COLO668 (cell line): ENCODE results near the gene FAM131A.

Experiments used
- DNase-seq: peaks from one replicate; lab custom pipeline; 2025; ENCODE audit not compliant: unreplicated experiment; lab: John Stamatoyannopoulos, UW

Gene FAM131A

DNA sequence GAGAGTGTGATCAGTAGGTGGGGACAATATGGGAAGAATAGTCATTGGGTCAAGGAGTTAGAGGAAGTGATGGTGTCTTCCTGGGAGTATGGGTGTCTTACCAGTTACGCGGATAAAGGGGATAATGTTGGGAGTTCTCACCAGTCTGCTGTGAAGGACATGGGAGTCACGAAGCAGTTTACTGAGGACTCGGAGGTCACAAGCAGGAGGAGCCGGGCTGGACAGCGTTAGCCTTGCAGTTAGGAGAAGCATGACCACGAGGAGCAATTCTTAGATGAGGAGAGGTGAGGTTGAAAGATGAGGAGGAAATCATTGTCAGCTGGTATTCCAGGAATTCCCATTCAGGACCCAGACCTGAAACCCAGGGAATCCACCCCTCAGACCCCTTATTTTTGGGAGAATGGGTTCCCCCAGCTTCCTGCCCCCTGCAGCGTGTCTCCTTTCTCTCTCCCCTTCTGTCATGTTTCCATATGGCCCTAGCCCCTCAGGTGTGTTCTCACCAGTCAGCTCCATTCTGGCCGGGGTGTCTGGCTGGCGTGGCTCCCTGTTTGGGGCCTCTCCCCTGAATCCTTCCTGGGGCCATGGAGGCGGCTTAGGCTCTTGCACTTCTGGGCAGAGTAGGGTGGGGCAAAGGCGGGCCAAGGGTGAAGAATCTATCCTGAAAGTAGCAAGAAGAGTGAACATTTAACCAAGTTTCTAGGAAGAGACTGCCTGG, 38.5 kb downstream of the FAM131A start:
- DNase-seq = no peak

DNA sequence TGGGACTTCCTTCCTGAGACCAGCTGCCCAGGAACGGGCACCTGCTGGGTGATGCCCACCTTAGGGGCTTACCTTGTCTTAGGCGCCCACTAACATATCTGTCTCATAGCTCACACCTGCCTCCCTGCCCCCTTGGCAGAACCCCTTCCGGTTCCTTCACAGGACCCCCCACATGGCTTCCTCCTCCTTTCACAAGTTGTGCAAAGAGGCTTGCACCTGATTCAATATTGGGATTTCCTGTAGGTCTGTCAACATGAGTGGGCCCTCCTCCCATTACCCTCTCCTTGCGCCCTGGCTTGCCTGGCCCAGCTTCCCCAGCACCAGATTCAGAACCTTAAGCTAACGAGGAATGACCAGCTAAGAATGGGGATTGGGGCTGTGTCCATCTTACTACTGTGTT, 40.0 kb downstream of the FAM131A start:
- DNase-seq = peak; percentile 17

DNA sequence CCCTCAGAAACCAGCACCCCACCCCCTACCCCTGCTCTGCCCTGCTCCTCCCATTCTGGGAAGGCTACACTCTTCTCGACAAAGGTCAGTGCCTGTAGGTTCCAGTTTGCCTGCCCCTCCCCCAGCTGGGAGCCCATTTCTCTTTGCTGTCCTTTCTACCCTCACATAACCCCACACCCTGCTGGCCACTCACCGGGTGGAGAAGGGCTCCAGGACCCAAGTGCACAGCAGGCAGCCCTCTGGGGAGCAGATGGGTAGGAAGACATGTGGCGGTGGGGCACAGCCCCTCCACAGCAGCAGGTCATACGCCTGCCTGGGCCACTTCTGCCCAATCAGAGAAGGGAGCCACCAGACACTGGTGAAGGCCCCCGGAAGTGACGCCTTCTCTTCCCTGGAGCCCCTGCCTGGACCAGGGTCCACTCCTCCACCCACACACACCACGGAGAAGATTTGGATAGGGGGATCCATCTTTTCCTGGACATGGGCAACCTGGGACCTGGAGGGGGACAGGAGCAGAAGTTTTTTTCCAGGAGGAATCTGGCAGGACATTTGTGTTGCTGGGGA, 40.6 kb downstream of the FAM131A start, which contains the start of gene THPO:
TSS of gene THPO (minus strand) at position 326 of the 564 bp plus-strand sequence. CDS start 1,948 bp downstream, outside the sequence.
- DNase-seq = peak; percentile 23

DNA sequence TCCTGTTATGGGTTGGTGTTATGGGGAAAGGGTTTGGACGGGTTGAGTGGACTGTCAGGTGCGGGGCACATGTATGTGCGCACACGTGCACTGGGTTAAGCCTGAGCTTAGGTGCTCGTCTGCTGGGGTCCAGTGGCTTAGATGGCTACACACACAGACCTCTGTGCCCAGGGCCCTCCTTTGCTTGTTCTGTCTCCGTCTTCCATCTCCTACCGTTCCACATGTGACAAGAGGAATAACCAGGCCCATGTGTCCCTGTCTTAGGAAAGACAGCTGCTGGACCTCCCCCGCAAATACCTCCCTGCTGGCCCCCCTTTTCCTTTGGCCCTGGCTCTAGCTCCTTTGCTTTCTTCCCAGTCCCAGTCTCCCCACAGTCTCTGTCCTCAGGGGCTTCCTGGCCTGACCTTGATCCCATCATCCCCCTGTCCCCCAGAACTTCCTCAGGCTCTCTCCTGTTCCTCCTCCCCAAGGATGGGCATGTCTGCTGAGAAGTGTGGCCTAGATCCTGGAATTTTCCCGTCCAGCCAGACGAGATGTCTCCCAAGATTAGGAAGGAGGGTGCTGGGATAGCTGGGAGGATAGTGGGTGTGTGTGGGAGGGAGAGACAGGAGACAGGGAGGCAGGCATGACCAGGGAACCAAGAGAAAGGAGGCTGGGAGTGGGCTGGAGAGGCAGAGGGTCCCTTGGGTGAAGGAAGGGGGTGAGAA, 41.4 kb downstream of the FAM131A start:
- DNase-seq = peak; percentile 0

DNA sequence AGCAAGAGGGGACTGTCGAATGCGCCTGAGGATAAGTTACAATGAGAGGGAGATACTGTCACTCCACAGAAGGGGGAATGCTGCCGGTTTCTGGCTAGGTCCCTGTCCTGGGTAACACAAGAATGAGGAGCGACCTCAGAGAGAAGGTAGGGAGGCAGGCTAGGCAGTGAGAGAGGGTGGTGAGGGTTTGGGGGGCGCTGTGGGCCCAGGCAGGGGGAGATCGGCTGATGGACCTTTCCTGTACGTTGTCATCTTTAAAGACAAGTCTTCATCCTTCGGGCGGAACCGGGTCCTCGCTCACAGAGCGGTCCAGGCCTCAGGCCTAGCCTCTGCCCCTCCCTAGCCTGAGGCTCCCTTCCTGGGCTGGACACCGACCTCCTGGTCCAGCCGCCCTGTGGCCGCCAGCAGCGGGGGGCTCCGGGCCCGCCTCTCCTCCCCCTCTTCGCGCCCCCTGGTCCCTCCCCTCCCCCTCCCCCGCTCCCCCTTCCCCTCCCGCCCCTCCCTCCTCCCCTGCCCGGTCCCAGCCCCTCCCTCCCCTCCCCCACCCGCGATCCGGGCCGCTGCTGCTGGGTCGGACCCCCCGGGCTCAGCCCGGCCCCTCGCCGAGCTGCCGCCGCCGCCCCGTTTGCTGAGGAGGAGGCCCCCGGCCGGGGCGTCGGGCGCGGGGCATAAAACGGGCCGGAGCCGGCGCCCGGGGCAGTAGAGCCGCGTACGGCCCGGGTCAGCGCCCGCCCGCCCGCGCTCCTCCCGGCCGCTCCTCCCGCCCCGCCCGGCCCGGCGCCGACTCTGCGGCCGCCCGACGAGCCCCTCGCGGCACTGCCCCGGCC, 42.2 kb downstream of the FAM131A start, which contains the start of gene CHRD:
TSS of gene CHRD (plus strand) at position 697 of the 827 bp plus-strand sequence. CDS start 265 bp downstream, outside the sequence.
- DNase-seq = no peak

DNA sequence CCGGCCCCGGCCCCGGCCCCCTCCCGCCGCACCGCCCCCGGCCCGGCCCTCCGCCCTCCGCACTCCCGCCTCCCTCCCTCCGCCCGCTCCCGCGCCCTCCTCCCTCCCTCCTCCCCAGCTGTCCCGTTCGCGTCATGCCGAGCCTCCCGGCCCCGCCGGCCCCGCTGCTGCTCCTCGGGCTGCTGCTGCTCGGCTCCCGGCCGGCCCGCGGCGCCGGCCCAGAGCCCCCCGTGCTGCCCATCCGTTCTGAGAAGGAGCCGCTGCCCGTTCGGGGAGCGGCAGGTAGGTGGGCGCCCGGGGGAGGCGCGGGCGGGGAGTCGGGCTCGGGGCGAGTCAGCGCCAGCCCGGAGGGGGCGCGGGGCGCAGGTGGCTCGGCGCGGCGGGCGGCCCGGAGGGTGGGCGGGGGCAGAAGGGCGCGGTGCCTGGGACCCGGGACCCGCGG, 42.8 kb downstream of the FAM131A start:
- peak; percentile 35 for DNase-seq

DNA sequence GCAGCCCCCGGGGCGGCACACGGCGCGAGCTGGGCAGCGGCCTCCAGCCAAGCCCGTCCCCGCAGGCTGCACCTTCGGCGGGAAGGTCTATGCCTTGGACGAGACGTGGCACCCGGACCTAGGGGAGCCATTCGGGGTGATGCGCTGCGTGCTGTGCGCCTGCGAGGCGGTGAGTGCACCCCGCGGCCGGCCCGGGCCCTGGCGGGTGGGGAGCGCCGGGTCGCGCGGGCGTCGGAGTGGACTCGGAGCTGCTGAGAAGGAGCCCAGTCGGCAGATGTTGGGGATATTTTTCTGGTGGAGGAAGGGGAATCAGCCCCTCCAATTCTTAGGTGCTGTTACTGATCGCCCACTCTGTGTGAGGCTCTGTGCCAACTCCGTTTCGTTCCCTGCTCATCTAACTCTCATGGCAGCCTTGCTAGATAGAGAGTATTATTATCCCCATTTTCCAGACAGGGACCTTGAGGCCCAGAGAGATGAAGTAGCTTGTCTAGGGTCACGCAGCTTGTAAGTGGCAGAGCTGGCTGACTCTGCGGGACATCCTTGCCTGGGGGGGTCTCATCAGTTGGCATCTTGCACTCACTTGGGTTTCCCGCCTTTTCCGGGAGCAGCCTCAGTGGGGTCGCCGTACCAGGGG, 43.3 kb downstream of the FAM131A start:
- DNase-seq = peak; percentile 8

DNA sequence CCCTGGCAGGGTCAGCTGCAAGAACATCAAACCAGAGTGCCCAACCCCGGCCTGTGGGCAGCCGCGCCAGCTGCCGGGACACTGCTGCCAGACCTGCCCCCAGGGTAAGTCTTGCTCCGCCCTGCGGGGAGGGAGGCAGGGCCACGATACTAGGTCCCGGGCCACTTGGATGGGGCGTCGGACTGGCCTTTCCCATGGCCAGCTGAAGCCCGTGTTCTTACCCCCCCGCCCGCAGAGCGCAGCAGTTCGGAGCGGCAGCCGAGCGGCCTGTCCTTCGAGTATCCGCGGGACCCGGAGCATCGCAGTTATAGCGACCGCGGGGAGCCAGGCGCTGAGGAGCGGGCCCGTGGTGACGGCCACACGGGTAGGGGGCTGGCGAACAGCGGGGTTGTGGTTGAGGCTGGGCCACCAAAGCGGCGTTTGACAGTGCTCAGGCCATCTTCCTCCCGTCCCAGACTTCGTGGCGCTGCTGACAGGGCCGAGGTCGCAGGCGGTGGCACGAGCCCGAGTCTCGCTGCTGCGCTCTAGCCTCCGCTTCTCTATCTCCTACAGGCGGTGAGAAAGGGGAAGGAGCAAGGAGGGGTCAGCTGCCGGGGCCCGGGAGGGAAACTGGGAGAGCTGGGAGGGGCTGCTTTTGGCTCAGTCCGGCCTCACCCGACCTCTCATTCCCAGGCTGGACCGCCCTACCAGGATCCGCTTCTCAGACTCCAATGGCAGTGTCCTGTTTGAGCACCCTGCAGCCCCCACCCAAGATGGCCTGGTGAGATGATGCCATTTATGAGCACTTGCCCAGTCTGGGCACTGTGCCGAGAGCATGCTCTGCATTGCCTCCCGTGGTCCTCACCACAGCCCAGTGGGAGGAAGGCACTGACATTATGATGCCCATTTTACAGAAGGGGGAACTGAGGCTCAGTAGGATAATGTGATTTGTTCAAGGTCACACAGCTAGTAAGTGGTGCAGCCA, 44.1 kb downstream of the FAM131A start:
- DNase-seq = no peak

DNA sequence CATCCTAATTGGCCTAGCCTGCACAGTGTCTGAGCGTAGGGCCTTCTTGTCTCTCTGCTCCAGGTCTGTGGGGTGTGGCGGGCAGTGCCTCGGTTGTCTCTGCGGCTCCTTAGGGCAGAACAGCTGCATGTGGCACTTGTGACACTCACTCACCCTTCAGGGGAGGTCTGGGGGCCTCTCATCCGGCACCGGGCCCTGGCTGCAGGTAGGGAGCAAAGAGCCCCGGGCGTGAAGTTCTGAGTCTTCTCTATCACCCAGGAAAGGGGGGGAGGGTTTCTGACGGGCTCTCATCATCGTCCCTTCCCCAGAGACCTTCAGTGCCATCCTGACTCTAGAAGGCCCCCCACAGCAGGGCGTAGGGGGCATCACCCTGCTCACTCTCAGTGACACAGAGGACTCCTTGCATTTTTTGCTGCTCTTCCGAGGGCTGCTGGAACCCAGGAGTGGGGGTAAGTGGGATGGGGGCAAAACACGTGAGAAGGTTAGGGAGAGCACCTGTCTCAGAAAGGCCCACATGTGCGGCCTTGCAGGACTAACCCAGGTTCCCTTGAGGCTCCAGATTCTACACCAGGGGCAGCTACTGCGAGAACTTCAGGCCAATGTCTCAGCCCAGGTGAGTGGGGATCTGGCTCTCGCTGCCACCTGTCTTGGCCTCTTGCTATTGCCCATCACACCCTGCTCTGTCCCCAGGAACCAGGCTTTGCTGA, 45.1 kb downstream of the FAM131A start:
- DNase-seq = no peak

DNA sequence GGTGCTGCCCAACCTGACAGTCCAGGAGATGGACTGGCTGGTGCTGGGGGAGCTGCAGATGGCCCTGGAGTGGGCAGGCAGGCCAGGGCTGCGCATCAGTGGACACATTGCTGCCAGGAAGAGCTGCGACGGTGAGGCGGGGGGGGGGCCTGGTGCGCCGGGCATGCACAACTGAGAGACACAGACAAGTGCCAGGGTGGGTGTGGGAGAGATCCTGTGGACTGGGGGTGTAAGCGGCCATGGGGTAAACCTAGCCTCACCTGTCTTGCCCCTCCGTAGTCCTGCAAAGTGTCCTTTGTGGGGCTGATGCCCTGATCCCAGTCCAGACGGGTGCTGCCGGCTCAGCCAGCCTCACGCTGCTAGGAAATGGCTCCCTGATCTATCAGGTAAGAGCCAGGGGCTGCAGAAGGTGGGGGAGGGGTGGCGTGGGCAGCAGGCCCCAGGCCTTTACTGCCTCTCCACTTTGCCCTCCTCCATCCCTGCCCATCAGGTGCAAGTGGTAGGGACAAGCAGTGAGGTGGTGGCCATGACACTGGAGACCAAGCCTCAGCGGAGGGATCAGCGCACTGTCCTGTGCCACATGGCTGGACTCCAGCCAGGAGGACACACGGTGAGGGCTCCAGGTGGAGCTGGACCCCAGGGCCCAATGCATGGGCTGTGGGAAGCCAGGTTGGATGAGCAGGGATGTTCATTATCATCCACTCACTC, 45.8 kb downstream of the FAM131A start:
- DNase-seq = no peak

DNA sequence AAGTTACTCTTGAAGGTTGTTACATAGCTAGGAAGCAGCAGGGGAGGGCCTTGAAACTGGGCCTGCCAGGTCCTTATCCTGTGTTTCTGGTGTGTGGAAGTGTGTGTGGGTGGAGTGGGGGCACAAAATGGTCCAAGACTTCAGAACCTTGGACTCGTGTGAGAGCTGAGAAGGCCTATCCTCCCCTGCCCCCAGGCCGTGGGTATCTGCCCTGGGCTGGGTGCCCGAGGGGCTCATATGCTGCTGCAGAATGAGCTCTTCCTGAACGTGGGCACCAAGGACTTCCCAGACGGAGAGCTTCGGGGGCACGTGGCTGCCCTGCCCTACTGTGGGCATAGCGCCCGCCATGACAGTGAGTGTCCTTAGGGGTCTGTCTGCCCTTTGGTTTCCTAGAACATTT, 46.9 kb downstream of the FAM131A start:
- DNase-seq = no peak

DNA sequence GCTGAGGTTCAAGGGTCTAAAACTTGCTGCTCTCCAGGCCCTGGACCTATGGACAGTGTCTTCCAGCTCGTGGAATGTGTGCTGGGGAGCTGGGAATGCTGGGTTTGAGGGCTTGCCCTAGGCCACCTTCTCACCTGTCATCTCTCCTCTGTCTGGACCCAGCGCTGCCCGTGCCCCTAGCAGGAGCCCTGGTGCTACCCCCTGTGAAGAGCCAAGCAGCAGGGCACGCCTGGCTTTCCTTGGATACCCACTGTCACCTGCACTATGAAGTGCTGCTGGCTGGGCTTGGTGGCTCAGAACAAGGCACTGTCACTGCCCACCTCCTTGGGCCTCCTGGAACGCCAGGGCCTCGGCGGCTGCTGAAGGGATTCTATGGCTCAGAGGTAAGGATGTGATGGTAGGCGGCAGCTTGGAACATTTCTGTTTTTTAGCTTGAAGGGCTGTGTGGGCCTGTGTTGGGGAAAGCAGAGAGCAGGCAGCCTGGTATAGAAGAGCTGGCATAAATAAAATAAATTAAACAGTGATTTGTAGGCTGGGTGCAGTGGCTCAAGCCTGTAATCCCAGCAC, 47.5 kb downstream of the FAM131A start:
- no peak for DNase-seq

DNA sequence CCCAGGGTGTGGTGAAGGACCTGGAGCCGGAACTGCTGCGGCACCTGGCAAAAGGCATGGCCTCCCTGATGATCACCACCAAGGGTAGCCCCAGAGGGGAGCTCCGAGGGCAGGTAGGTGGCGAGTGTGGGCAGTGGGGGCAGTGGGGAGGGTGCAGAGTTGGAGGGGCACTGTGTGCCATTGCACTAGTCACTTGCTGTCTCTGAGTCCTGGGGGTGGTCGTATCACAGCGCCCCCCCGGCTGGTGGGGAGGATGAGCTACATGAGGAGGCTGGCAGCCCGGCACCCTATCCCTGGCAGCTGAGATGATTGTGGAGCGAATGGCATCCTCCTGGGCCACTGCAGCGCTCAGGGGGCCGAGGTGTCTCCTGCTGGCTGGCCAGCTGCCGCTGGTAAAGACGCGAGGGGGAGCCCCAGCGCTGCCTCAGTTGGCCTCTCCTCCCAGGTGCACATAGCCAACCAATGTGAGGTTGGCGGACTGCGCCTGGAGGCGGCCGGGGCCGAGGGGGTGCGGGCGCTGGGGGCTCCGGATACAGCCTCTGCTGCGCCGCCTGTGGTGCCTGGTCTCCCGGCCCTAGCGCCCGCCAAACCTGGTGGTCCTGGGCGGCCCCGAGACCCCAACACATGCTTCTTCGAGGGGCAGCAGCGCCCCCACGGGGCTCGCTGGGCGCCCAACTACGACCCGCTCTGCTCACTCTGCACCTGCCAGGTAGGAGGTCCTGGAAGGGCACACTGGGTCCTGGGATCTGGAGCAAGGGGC, 48.8 kb downstream of the FAM131A start:
- DNase-seq = no peak

DNA sequence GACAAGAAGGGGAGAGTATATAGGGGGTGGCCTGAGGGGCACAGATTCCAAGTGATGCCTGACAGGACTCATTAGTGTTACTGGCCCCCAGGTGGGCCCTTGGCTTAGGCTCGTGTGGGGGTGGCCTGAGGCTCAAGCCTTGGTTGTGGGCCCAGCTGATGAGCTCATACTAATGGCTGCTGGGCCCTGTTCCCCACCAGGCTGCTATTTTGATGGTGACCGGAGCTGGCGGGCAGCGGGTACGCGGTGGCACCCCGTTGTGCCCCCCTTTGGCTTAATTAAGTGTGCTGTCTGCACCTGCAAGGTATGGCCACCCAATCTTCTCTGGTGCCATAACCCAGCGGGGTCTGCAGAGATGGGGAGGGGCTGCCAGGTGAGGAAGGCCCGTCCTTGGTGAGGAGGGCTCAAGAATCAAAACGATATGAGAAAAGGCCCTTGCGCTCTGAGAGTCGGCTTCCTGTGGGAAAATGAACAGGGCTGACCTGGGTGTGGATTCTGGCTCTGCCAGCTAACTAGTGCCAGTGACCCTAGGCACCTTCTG, 49.8 kb downstream of the FAM131A start:
- DNase-seq = no peak

DNA sequence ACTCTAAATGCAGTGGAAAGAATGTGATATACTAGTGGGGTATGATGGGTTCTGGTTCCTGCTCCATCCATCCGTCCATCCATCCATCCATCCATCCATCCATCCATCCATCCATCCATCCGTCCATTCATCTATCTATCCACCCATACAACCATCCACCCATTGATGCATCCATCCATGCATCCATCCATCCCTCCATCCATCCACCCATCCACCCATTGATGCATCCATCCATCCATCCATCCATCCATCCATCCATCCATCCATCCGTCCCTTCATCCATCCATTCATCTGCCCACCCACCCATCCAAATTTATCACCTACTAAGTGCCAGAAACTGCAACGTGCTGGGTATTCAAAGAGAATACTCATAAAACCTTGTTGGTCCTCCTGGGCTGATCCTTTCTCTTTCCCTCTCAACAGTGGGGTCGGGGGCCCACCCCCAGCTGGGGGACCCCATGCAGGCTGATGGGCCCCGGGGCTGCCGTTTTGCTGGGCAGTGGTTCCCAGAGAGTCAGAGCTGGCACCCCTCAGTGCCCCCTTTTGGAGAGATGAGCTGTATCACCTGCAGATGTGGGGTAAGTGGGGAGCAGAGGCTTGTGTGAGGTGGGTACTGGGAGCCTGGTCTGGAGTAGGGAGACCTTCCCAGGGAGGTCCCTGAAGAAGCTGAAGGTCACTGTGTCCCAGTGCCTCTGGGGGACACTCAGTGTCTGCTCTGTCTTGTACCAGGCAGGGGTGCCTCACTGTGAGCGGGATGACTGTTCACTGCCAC, 51.0 kb downstream of the FAM131A start:
- DNase-seq = no peak

DNA sequence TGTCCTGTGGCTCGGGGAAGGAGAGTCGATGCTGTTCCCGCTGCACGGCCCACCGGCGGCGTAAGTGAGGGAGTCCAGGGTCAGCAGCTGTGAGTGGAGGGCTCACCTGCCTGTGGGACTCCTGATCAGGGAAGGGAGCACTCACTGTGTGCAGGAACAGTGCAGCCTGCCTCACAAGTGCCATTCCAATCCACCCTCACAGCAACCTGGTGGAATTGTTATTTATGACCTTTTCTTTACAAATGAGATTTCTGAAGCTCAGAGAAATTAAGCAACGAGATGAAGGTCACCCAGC, 51.5 kb downstream of the FAM131A start:
- DNase-seq = no peak
